T-cell (primary cell): ENCODE data around the gene IGLL5. TPM values are rescaled to one million over a fixed set of nuclear protein-coding genes. Genes with fewer than 3 reads are reported as not detected.

Experiments used
- ATAC-seq, 4 experiments: fragments of 200-7000 bp in 3 of 4; fragments of 150-1000 bp in 1 of 4; cut with Tn5 transposase; replicated peaks in 1 of 4; 1 replicate in 3 of 4; 2 replicates in 1 of 4; pipeline ENCODE4 v1.10.0; 2021; ENCODE audit warnings: moderate library complexity in 3 of 4, mild to moderate bottlenecking in 2 of 4, moderate number of reproducible peaks in 1 of 4
- CTCF ChIA-PET, 2 donors: fragments of 300-600 bp; sonication (Branson Sonifier 250); formaldehyde crosslinking; loops; one replicate each; lab custom pipeline; 2022; ENCODE audit warnings: antibody characterized with exemption in 2 of 2; lab: Charles Lee
- POLR2A ChIA-PET, 2 donors: fragments of 300-600 bp; sonication (Branson Sonifier 250); formaldehyde crosslinking; loops; one replicate each; lab custom pipeline; 2022; ENCODE audit warnings: antibody characterized with exemption in 2 of 2; lab: Charles Lee
- DNase-seq, 35 experiments: peaks; one replicate each; pipeline versions ENCODE4 v3.0.0 to v3.0.0-alpha.2; 2013 to 2023
- H3K27ac ChIP-seq: one replicate; pipeline ENCODE4 v1.5.1; 2013; ENCODE audit warnings: low read length
- H3K27me3 ChIP-seq, 2 experiments: replicated peaks in 1 of 2; 1 replicate in 1 of 2; 2 replicates in 1 of 2; pipeline versions ENCODE4 v1.6.1 to v1.7.0; 2013; ENCODE audit warnings: low read length in 1 of 2, mixed read lengths in 1 of 2; ENCODE audit not compliant: control insufficient read depth in 2 of 2, insufficient read depth in 2 of 2; ENCODE audit errors: extremely low read depth in 1 of 2
- H3K36me3 ChIP-seq, 2 donors: 1 replicate in 1 of 2; 2 replicates in 1 of 2; pipeline versions ENCODE4 v1.6.1 to v1.7.0; 2013; ENCODE audit warnings: low read length in 1 of 2; ENCODE audit not compliant: control insufficient read depth in 2 of 2, insufficient read depth in 1 of 2; ENCODE audit errors: extremely low read depth in 1 of 2
- H3K4me1 ChIP-seq, 2 experiments: 1 replicate in 1 of 2; 2 replicates in 1 of 2; pipeline versions ENCODE4 v1.6.1 to v1.7.0; 2013; ENCODE audit warnings: low read length in 2 of 2, mixed read lengths in 1 of 2; ENCODE audit not compliant: insufficient read depth in 2 of 2, control insufficient read depth in 1 of 2; ENCODE audit errors: extremely low read depth in 1 of 2
- H3K4me3 ChIP-seq, 2 donors: 1 replicate in 1 of 2; 2 replicates in 1 of 2; pipeline versions ENCODE4 v1.5.1 to v1.7.0; 2013; ENCODE audit warnings: mild to moderate bottlenecking in 2 of 2, low read length in 1 of 2, moderate library complexity in 1 of 2; ENCODE audit not compliant: control insufficient read depth in 1 of 2; ENCODE audit errors: extremely low read depth in 1 of 2
- H3K9me3 ChIP-seq: 2 replicates; pipeline ENCODE4 v1.7.0; 2013
- H3K27ac Mint-ChIP-seq, 2 donors: one replicate each; pipeline ENCODE4 v1.8.0; 2020 to 2021; ENCODE audit warnings: mild to moderate bottlenecking in 2 of 2, mixed read lengths in 2 of 2
- H3K27me3 Mint-ChIP-seq, 2 donors: one replicate each; pipeline ENCODE4 v1.8.0; 2021 to 2022; ENCODE audit warnings: mixed read lengths in 2 of 2
- H3K36me3 Mint-ChIP-seq: one replicate; pipeline ENCODE4 v1.8.0; 2021; ENCODE audit warnings: mixed read lengths
- H3K4me1 Mint-ChIP-seq, 3 donors: one replicate each; pipeline ENCODE4 v1.8.0; 2020 to 2022; ENCODE audit warnings: mixed read lengths in 3 of 3, mild to moderate bottlenecking in 1 of 3
- H3K4me3 Mint-ChIP-seq, 3 donors: one replicate each; pipeline ENCODE4 v1.8.0; 2020 to 2022; ENCODE audit warnings: mild to moderate bottlenecking in 3 of 3, mixed read lengths in 3 of 3, moderate library complexity in 3 of 3
- H3K9me3 Mint-ChIP-seq, 3 donors: one replicate each; pipeline ENCODE4 v1.8.0; 2020 to 2022; ENCODE audit warnings: mixed read lengths in 3 of 3
- WGBS: methylation state at CpG from one replicate; pipeline ENCODE4 v1.1.5; 2013; ENCODE audit warnings: missing lambda C conversion rate; ENCODE audit not compliant: insufficient coverage; 5-methylcytosine and 5-hydroxymethylcytosine counted together
- total RNA-seq, 35 experiments: library from RNA in 6 of 35; stranded (reverse) in 6 of 35; fragments of 120-200 nt in 1 of 35; gene quantifications; one replicate each; pipeline versions ENCODE4 v1.2.1 to v1.2.4 and lab custom pipeline; 2013 to 2026

Gene IGLL5
- total RNA-seq, 5 donors from 2014 or later (not counting 1 experiment from before 2014, with no cell fraction given): 0.35 to 2.9 (median 2.1) TPM

GRCh38 chr22:22842085-22842484 is 45.5 kb upstream of the IGLL5 start:
- peaks cover 12 to 14% of the 10 kb centered on the region in 2 experiments for H3K4me1 ChIP-seq
- H3K27me3 ChIP-seq: no peaks in the 10 kb centered on the region
- DNase-seq: no peak
- ChIA-PET POLR2A (interaction anchor here in 1 of 2 donors (0.6 kb wide), 1 partner anchor 282 kb away, joined by 3 read pairs; no protein-coding TSS in a partner anchor), CTCF (interaction anchor here in 1 of 2 donors (0.8 kb wide), 1 partner anchor 42 kb away, joined by 3 read pairs; no protein-coding TSS in a partner anchor)
- H3K4me3 Mint-ChIP-seq: no peak overlapping the region
- H3K4me1 Mint-ChIP-seq: peaks cover 40 to 48% (median 47%) of the 10 kb centered on the region in 3 donors
- H3K9me3 ChIP-seq: no peaks in the 10 kb centered on the region
- no peak overlapping the region for H3K27ac Mint-ChIP-seq
- peaks cover 0 to 9% (median 3%) of the 10 kb centered on the region in 3 donors for H3K9me3 Mint-ChIP-seq
- no peak overlapping the region for H3K4me3 ChIP-seq
- H3K27ac ChIP-seq: no peak overlapping the region
- no peaks in the 10 kb centered on the region for H3K27me3 Mint-ChIP-seq
- H3K36me3 ChIP-seq: no peaks in the 10 kb centered on the region
- ATAC-seq: no peak
- H3K36me3 Mint-ChIP-seq: peaks cover 4% of the 10 kb centered on the region

- H3K4me1 Mint-ChIP-seq: peaks cover 44 to 54% (median 52%) of the 10 kb centered on the region in 3 donors
Measured at GRCh38 chr22:22843848-22844247, 43.8 kb upstream of the IGLL5 start.

GRCh38 chr22:22847241-22847640 is 40.4 kb upstream of the IGLL5 start:
- peak overlapping the region; percentile 32 to 70 for H3K27ac Mint-ChIP-seq
- Histone ChIP-seq H3K27me3 (peaks cover 0 to 6% of the 10 kb centered on the region in 2 experiments), H3K4me1 (peaks cover 6 to 17% of the 10 kb centered on the region in 2 experiments), H3K4me3 (no peak overlapping the region), H3K9me3 (no peaks in the 10 kb centered on the region), H3K27ac (no peak overlapping the region), H3K36me3 (no peaks in the 10 kb centered on the region)
- H3K36me3 Mint-ChIP-seq: no peaks in the 10 kb centered on the region
- WGBS: no CpG with 5 or more reads among the region's 2 CpGs
- ATAC-seq (no peak), DNase-seq (no peak)
- peaks cover 46 to 65% (median 62%) of the 10 kb centered on the region in 3 donors for H3K4me1 Mint-ChIP-seq
- ChIA-PET CTCF (interaction anchor here (1.2 to 1.7 kb wide), 5 partner anchors 23 to 113 kb away, joined by 3 to 5 read pairs (median 4); no protein-coding TSS in a partner anchor), POLR2A (no interaction called here)
- no peak overlapping the region for H3K4me3 Mint-ChIP-seq
- no peaks in the 10 kb centered on the region for H3K27me3 Mint-ChIP-seq
- peaks cover 0 to 2% (median 0%) of the 10 kb centered on the region in 3 donors for H3K9me3 Mint-ChIP-seq

More at GRCh38 chr22:22843848-22844247, 43.8 kb upstream of the IGLL5 start:
- Histone ChIP-seq H3K4me1 (peaks cover 6 to 9% of the 10 kb centered on the region in 2 experiments), H3K4me3 (no peak overlapping the region), H3K9me3 (no peaks in the 10 kb centered on the region), H3K27ac (no peak overlapping the region), H3K36me3 (no peaks in the 10 kb centered on the region), H3K27me3 (no peaks in the 10 kb centered on the region)
- ChIA-PET POLR2A (no interaction called here), CTCF (no interaction called here)
- no CpG with 5 or more reads among the region's 1 CpG for WGBS
- no peak for ATAC-seq
- H3K36me3 Mint-ChIP-seq: peaks cover 4% of the 10 kb centered on the region
- H3K9me3 Mint-ChIP-seq: peaks cover 0 to 9% (median 3%) of the 10 kb centered on the region in 3 donors
- no peaks in the 10 kb centered on the region for H3K27me3 Mint-ChIP-seq
- no peak overlapping the region for H3K4me3 Mint-ChIP-seq
- H3K27ac Mint-ChIP-seq: peak overlapping the region in 1 of 2 donors; percentile 49
- DNase-seq: no peak

- ChIA-PET POLR2A (no interaction called here), CTCF (interaction anchor here (0.5 to 2.8 kb wide), 9 partner anchors 10 to 294 kb away, joined by 3 to 19 read pairs (median 4); partner anchors contain the start of gene RSPH14 (in 1 of the 2))
- DNase-seq (peak; percentile 21 to 83 (median 55)), ATAC-seq (peak; percentile 75 to 85 (median 82))
- H3K36me3 Mint-ChIP-seq: no peaks in the 10 kb centered on the region
- Histone ChIP-seq H3K9me3 (no peaks in the 10 kb centered on the region), H3K27ac (no peak overlapping the region), H3K4me1 (peaks cover 6 to 17% of the 10 kb centered on the region in 2 experiments), H3K36me3 (no peaks in the 10 kb centered on the region), H3K4me3 (no peak overlapping the region), H3K27me3 (peaks cover 0 to 6% of the 10 kb centered on the region in 2 experiments)
- H3K4me1 Mint-ChIP-seq: peaks cover 44 to 68% (median 59%) of the 10 kb centered on the region in 3 donors
- peak overlapping the region in 1 of 2 donors; percentile 1 for H3K27ac Mint-ChIP-seq
- H3K4me3 Mint-ChIP-seq: no peak overlapping the region
- 14% methylated on average over 3 of the region's 5 CpGs for WGBS
- H3K9me3 Mint-ChIP-seq: no peaks in the 10 kb centered on the region
- H3K27me3 Mint-ChIP-seq: no peaks in the 10 kb centered on the region
Measured at GRCh38 chr22:22848364-22848866, 39.2 kb upstream of the IGLL5 start.

- H3K4me3 Mint-ChIP-seq: no peak overlapping the region
- H3K4me1 Mint-ChIP-seq: peaks cover 34 to 57% (median 51%) of the 10 kb centered on the region in 3 donors
- no peak for DNase-seq
- H3K27ac Mint-ChIP-seq: peak overlapping the region; percentile 55 to 78
- H3K36me3 Mint-ChIP-seq: no peaks in the 10 kb centered on the region
- 79% methylated on average over 5 of the region's 5 CpGs for WGBS
- no peaks in the 10 kb centered on the region for H3K27me3 Mint-ChIP-seq
- H3K27ac ChIP-seq: no peak overlapping the region
- peaks cover 0 to 6% of the 10 kb centered on the region in 2 experiments for H3K27me3 ChIP-seq
- ATAC-seq: no peak
- POLR2A ChIA-PET: no interaction called here
- no peak overlapping the region for H3K4me3 ChIP-seq
- H3K4me1 ChIP-seq: peaks cover 2 to 17% of the 10 kb centered on the region in 2 experiments
- no peaks in the 10 kb centered on the region for H3K9me3 ChIP-seq
- no peaks in the 10 kb centered on the region for H3K9me3 Mint-ChIP-seq
- CTCF ChIA-PET: interaction anchor here (1.1 to 2.8 kb wide), 3 partner anchors 26 to 40 kb away, joined by 3 to 19 read pairs (median 5); no protein-coding TSS in a partner anchor
- H3K36me3 ChIP-seq: no peaks in the 10 kb centered on the region
Measured at GRCh38 chr22:22849640-22850610, 37.7 kb upstream of the IGLL5 start.

GRCh38 chr22:22851969-22852368 is 35.6 kb upstream of the IGLL5 start:
- Histone ChIP-seq H3K36me3 (no peaks in the 10 kb centered on the region), H3K27me3 (peaks cover 0 to 12% of the 10 kb centered on the region in 2 experiments), H3K4me1 (peaks cover 2 to 31% of the 10 kb centered on the region in 2 experiments), H3K4me3 (no peak overlapping the region), H3K9me3 (no peaks in the 10 kb centered on the region), H3K27ac (no peak overlapping the region)
- WGBS: 100% methylated on average over 1 of the region's 5 CpGs
- no peak for DNase-seq
- Mint-ChIP-seq H3K27ac (no peak overlapping the region), H3K9me3 (no peaks in the 10 kb centered on the region), H3K27me3 (no peaks in the 10 kb centered on the region), H3K36me3 (no peaks in the 10 kb centered on the region), H3K4me1 (peaks cover 25 to 44% (median 37%) of the 10 kb centered on the region in 3 donors), H3K4me3 (no peak overlapping the region)
- ChIA-PET POLR2A (no interaction called here), CTCF (interaction anchor here in 1 of 2 donors (1.0 kb wide), 1 partner anchor 32 kb away, joined by 3 read pairs; no protein-coding TSS in a partner anchor)
- ATAC-seq: no peak
